T47D (cell line): ENCODE results near the gene LHX1.

Experiments
- DNase-seq, 2 experiments: peaks; one replicate each; pipeline versions ENCODE4 v3.0.0 to v3.0.0-alpha.2; 2011 to 2012; ENCODE audit warnings: low read depth in 1 of 2, low spot score in 1 of 2
- JUND ChIP-seq: IDR thresholded peaks from 2 replicates; pipeline ENCODE4 v1.6.1; 2012; ENCODE audit warnings: low read depth
- in situ Hi-C: cut with HindIII; loops from 2 replicates; pipeline ENCODE4 v1.10.0; 2016; ENCODE audit warnings: low sequenced_read_pairs, low pct_unique_long_range_greater_than_20kb

Gene LHX1

GRCh38 chr17:36937001-36937958 lies at the start of gene LHX1:
Gene LHX1 (plus strand): TSS chr17:36937475. CDS start chr17:36938198, 723 bp downstream.
- in situ Hi-C loops, result no loop called here
- no peak for DNase-seq
- TF ChIP-seq JUND, result no peak

- in situ Hi-C loops, result no loop called here
- no peak for DNase-seq
- no peak for TF ChIP-seq JUND
Measured at GRCh38 chr17:36888236-36888951, 48.9 kb upstream of the LHX1 start.

GRCh38 chr17:36889770-36890349 lies 47.4 kb upstream of the LHX1 start:
- in situ Hi-C loops, result no loop called here
- no peak for DNase-seq
- no peak for TF ChIP-seq JUND

- no peak for TF ChIP-seq JUND
- DNase-seq, result no peak
- in situ Hi-C loops, result no loop called here
Measured at GRCh38 chr17:36890398-36891168, 46.7 kb upstream of the LHX1 start.

- in situ Hi-C loops, result no loop called here
- TF ChIP-seq JUND, result no peak
- no peak for DNase-seq
Measured at GRCh38 chr17:36892112-36892838, 45.0 kb upstream of the LHX1 start.

- no peak for DNase-seq
- no peak for TF ChIP-seq JUND
- in situ Hi-C loops, result no loop called here
Measured at GRCh38 chr17:36894177-36894576, 43.1 kb upstream of the LHX1 start.

- in situ Hi-C loops, result no loop called here
- TF ChIP-seq JUND, result no peak
- no peak for DNase-seq
Measured at GRCh38 chr17:36894925-36895324, 42.4 kb upstream of the LHX1 start.

GRCh38 chr17:36899250-36900159 lies 37.8 kb upstream of the LHX1 start:
- TF ChIP-seq JUND, result no peak
- in situ Hi-C loops, result no loop called here
- no peak for DNase-seq

GRCh38 chr17:36900160-36900512 lies 37.1 kb upstream of the LHX1 start:
- DNase-seq, result no peak
- in situ Hi-C loops, result no loop called here
- TF ChIP-seq JUND, result no peak

GRCh38 chr17:36901506-36901905 lies 35.8 kb upstream of the LHX1 start:
- no peak for DNase-seq
- TF ChIP-seq JUND, result no peak
- in situ Hi-C loops, result no loop called here

- in situ Hi-C loops, result no loop called here
- no peak for DNase-seq
- no peak for TF ChIP-seq JUND
Measured at GRCh38 chr17:36907407-36907806, 29.9 kb upstream of the LHX1 start.
